Testis (tissue), 3 donors: Measurements from ENCODE around the gene TXLNB. TPM values are rescaled to one million over a fixed set of nuclear protein-coding genes. Genes with fewer than 3 reads are reported as not detected.

Source experiments
- DNase-seq: peaks from one replicate; pipeline ENCODE4 v3.0.0-alpha.2; 2019
- H3K27ac ChIP-seq, 2 donors: fragments of 200-600 bp; sonication (generic); one replicate each; pipeline ENCODE4 v1.5.1; 2019
- H3K27me3 ChIP-seq: fragments of 200-600 bp; sonication (generic); one replicate; pipeline ENCODE4 v1.5.1; 2019
- H3K36me3 ChIP-seq: fragments of 200-600 bp; sonication (generic); one replicate; pipeline ENCODE4 v1.5.1; 2017; ENCODE audit warnings: low read depth; ENCODE audit errors: missing control alignments
- H3K4me1 ChIP-seq: fragments of 200-600 bp; sonication (generic); one replicate; pipeline ENCODE4 v1.5.1; 2019
- H3K4me3 ChIP-seq, 2 donors: fragments of 200-600 bp; sonication (generic); one replicate each; pipeline ENCODE4 v1.5.1; 2017 to 2019
- H3K9me3 ChIP-seq: fragments of 200-600 bp; sonication (generic); one replicate; pipeline ENCODE4 v1.5.1; 2017
- POLR2A ChIP-seq: fragments of 450-650 bp; IDR thresholded peaks from one replicate; pipeline ENCODE4 v1.6.1; 2017; ENCODE audit warnings: antibody characterized with exemption, mild to moderate bottlenecking, moderate library complexity
- WGBS, 2 donors: methylation state at CpG; one replicate each; pipeline ENCODE4 v1.1.5; 2018; 5-methylcytosine and 5-hydroxymethylcytosine counted together
- intact Hi-C: fragments of 100-400 bp; cut with DNase I; formaldehyde crosslinking; loops from one replicate; pipeline ENCODE4 v1.15.1; 2023; ENCODE audit warnings: low total_unique reads
- polyA plus RNA-seq: library from polyadenylated mRNA; stranded (reverse); fragments of 350-450 nt; fragmentation: Illumina TruSeq; extraction: RNeasy Lipid Tissue Mini Kit (QIAGEN cat#74804); gene quantifications from one replicate; pipeline ENCODE4 v1.2.3, GENCODE V29; 2014; ENCODE audit warnings: low read depth, low replicate concordance; ENCODE audit not compliant: insufficient read depth
- total RNA-seq, 2 donors: library from RNA; depleted of rRNA; stranded (reverse); fragments of >200 nt; gene quantifications; one replicate each; pipeline ENCODE4 v1.2.3, GENCODE V29; 2016
- TF ChIP-seq, protein P1 (sequence below), 3 experiments: fragments of 450-650 bp in 2 of 3; fragments of 200-600 bp in 1 of 3; sonication (generic) in 1 of 3; IDR thresholded peaks; one replicate each; pipeline ENCODE4 v1.5.1; 2016 to 2019; ENCODE audit warnings: antibody characterized with exemption in 3 of 3, mild to moderate bottlenecking in 2 of 3, moderate library complexity in 1 of 3

TXLNB gene
- total and polyA plus RNA-seq, 3 donors from 2014 or later = 3.7 to 4.5 (median 4.1) TPM

DNA sequence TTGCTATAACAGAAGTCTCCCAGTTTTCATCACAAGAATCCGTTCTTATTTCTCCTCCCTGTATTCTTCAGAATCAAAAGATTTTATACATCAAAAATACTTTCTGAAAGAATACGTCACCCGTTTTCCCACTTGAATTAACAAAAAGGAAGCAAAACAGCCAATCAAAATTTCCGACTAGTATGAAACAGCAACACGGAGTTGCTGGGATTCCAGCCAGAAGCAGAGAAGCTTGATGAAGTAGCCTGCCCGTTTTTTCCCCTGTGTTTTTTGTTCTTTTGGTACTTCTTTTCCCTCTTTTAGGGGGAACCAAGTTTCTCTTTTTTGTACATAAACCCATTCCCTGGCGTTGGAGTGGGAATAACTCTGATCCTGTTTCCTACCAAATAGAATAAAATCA is 14.6 kb downstream of the TXLNB start:
- DNase-seq = no peak
- H3K27ac ChIP-seq = no peak overlapping the region
- 71 to 72% methylated on average over 7 of the region's 7 CpGs for WGBS, 2 donors

DNA sequence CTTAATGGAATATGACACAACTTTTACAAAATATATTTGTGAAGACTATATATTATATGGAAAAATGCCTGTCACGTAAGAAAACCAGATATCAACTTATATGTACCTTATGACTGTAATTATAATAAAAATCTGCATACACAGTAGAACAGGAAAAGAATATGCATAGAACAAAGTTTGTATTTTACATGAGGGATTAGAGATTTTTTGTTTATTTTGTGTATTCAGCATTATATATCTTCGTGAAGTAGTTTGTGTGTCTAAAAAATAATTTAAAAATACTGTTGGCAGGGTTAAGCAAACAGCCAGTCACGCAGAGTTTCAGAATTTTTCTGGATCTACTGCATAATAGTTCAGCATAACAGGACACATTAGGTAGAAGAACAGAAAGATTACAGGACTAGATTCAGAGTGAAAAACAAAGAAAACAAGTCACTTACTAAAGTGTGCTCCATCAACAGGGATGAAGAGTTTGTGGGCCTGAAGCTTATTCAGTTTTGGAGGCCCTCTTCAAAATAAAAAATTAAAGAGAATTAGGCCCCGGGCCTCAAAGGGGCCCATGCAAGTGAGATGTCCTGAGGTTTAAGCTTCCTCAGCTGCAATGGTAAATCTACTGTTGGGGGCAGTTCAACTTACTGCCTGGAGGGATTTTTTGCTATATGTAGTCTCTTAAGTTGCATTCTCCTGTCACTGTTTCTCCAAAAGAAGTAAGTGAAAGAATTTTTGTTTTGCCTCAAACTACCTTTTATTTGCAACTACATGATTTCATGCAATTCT is 16.3 kb downstream of the TXLNB start:
- H3K9me3 ChIP-seq = no peaks in the 10 kb centered on the region
- no peak overlapping the region for H3K27ac ChIP-seq
- H3K4me3 ChIP-seq = no peak overlapping the region
- no peaks in the 10 kb centered on the region for H3K27me3 ChIP-seq
- TF ChIP-seq POLR2A = no peak
- TF ChIP-seq, protein P1, sequence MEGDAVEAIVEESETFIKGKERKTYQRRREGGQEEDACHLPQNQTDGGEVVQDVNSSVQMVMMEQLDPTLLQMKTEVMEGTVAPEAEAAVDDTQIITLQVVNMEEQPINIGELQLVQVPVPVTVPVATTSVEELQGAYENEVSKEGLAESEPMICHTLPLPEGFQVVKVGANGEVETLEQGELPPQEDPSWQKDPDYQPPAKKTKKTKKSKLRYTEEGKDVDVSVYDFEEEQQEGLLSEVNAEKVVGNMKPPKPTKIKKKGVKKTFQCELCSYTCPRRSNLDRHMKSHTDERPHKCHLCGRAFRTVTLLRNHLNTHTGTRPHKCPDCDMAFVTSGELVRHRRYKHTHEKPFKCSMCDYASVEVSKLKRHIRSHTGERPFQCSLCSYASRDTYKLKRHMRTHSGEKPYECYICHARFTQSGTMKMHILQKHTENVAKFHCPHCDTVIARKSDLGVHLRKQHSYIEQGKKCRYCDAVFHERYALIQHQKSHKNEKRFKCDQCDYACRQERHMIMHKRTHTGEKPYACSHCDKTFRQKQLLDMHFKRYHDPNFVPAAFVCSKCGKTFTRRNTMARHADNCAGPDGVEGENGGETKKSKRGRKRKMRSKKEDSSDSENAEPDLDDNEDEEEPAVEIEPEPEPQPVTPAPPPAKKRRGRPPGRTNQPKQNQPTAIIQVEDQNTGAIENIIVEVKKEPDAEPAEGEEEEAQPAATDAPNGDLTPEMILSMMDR (IDR thresholded peaks at IDR 0.05) = no peak
- intact Hi-C loops = no loop called here
- H3K36me3 ChIP-seq = no peaks in the 10 kb centered on the region
- DNase-seq = no peak
- 80 to 90% methylated on average over 4 of the region's 4 CpGs for WGBS, 2 donors
- H3K4me1 ChIP-seq = no peaks in the 10 kb centered on the region

More for the DNA sequence above, 14.6 kb downstream of the TXLNB start:
- TF ChIP-seq POLR2A = no peak
- TF ChIP-seq, protein P1 (IDR thresholded peaks at IDR 0.05) = no peak
- H3K27me3 ChIP-seq = no peaks in the 10 kb centered on the region
- no peaks in the 10 kb centered on the region for H3K9me3 ChIP-seq
- H3K4me1 ChIP-seq = peaks cover 6% of the 10 kb centered on the region
- no peaks in the 10 kb centered on the region for H3K36me3 ChIP-seq
- intact Hi-C loops = no loop called here
- H3K4me3 ChIP-seq = no peak overlapping the region

DNA sequence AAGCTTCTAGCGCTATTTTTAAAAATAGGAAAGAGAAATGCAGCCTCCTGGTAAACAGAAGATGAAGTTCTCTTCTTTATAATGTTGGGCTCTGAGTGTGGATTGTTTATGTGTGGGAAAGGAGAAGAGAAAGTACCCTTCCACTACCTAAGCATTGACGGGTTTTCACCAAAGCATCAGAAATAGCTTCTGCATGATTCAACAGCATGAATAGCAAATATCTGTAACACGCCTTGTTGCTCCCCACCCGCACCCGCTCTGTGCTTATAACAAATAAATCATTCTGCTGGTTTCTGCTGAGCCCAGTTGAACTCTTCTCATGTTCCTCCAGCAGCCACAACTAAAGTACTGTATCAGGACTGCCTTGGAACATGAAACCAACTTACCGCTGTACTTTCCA is 20.7 kb downstream of the TXLNB start:
- no peak for DNase-seq
- WGBS, 2 donors = 82 to 89% methylated on average over 6 of the region's 6 CpGs
- H3K36me3 ChIP-seq = no peaks in the 10 kb centered on the region
- no peaks in the 10 kb centered on the region for H3K4me1 ChIP-seq
- H3K9me3 ChIP-seq = no peaks in the 10 kb centered on the region
- TF ChIP-seq, protein P1 (IDR thresholded peaks at IDR 0.05) = no peak
- TF ChIP-seq POLR2A = no peak
- no peak overlapping the region for H3K4me3 ChIP-seq
- no peaks in the 10 kb centered on the region for H3K27me3 ChIP-seq
- intact Hi-C loops = no loop called here
- H3K27ac ChIP-seq = no peak overlapping the region

DNA sequence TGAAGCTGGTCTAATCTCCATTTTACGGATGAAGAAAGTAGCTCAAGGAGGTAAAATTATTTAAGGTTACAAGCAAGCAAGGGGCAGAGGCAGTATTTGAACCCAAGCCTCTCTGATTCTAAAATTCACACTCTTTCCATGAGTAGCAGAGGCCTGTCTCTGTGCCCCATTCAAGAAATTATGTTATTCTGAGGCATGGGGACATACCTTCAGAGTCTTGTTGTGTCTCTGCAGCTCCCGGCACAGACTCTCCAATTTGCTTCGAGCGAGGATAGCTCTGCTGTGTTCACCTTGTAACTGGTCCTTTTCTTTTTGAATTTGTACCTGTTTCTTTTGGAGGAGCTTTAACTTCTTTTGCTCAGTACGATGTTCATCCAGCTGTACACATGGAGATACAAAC is 21.5 kb downstream of the TXLNB start:
- intact Hi-C loops = no loop called here

More for the DNA sequence above, 21.5 kb downstream of the TXLNB start:
- H3K4me1 ChIP-seq = no peaks in the 10 kb centered on the region
- H3K27me3 ChIP-seq = no peaks in the 10 kb centered on the region
- DNase-seq = no peak
- no peaks in the 10 kb centered on the region for H3K9me3 ChIP-seq
- no peak overlapping the region for H3K4me3 ChIP-seq
- H3K27ac ChIP-seq = no peak overlapping the region
- TF ChIP-seq, protein P1 (IDR thresholded peaks at IDR 0.05) = no peak
- no peak for TF ChIP-seq POLR2A
- 93% methylated on average over 5 of the region's 5 CpGs for WGBS, 2 donors
- no peaks in the 10 kb centered on the region for H3K36me3 ChIP-seq
